Suprapubic skin (tissue), 4 donors: ENCODE data around the gene NR6A1.

Source experiments
- POLR2A ChIP-seq, 2 donors: fragments of 450-650 bp; IDR thresholded peaks; one replicate each; pipeline ENCODE4 v1.6.1; 2017; ENCODE audit warnings: antibody characterized with exemption in 2 of 2, mild to moderate bottlenecking in 2 of 2, moderate library complexity in 2 of 2
- POLR2AphosphoS5 ChIP-seq, 3 donors: sonication (generic); formaldehyde crosslinking; IDR thresholded peaks; one replicate each; pipeline ENCODE4 v1.6.1; 2017; ENCODE audit warnings: antibody characterized with exemption in 3 of 3
- TF ChIP-seq, protein P1 (sequence below), 2 donors: fragments of 200-600 bp in 1 of 2; fragments of 450-650 bp in 1 of 2; sonication (generic) in 1 of 2; IDR thresholded peaks; one replicate each; pipeline ENCODE4 v1.5.1; 2016 to 2019; ENCODE audit warnings: antibody characterized with exemption in 2 of 2, mild to moderate bottlenecking in 1 of 2, moderate library complexity in 1 of 2

GRCh38 chr9:124770359-124771020, 621 bp downstream of the NR6A1 start:
- TF ChIP-seq, protein P1, sequence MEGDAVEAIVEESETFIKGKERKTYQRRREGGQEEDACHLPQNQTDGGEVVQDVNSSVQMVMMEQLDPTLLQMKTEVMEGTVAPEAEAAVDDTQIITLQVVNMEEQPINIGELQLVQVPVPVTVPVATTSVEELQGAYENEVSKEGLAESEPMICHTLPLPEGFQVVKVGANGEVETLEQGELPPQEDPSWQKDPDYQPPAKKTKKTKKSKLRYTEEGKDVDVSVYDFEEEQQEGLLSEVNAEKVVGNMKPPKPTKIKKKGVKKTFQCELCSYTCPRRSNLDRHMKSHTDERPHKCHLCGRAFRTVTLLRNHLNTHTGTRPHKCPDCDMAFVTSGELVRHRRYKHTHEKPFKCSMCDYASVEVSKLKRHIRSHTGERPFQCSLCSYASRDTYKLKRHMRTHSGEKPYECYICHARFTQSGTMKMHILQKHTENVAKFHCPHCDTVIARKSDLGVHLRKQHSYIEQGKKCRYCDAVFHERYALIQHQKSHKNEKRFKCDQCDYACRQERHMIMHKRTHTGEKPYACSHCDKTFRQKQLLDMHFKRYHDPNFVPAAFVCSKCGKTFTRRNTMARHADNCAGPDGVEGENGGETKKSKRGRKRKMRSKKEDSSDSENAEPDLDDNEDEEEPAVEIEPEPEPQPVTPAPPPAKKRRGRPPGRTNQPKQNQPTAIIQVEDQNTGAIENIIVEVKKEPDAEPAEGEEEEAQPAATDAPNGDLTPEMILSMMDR (IDR thresholded peaks at IDR 0.05), result no peak
- TF ChIP-seq POLR2A (IDR thresholded peaks at IDR 0.05) (no peak), POLR2AphosphoS5 (IDR thresholded peaks at IDR 0.05) (no peak)
